ENCODE results near the gene ATL1. TPM values are rescaled to one million over a fixed set of nuclear protein-coding genes. Genes with fewer than 3 reads are reported as not detected.

The ATL1 gene
- total RNA-seq, 2 donors from 2014 or later, result 0.88 to 1.7 TPM

DNA sequence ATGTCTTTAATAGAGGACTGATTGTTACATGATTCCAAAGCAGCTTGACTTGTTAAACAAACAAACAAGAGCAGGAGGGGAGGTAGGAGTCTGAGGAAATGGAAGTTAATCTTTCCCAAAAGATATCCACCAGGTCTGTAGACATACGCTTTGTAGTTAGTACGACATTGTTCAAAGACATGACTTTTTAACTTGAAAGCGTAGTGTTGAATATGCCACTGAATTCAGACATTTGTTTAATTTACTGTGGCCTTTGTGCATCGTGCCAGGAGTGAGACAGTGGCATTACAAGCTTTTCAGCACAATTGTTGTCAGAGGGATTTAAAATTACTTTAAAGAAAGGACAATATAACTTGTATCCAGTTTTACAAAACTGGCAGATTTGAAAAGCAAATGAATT, 55.1 kb downstream of the ATL1 start:
- Mint-ChIP-seq H3K27me3 (ENCODE audit: insufficient read depth) (no peaks in the 10 kb centered on the region), H3K36me3 (ENCODE audit: low read depth) (no peaks in the 10 kb centered on the region), H3K27ac (no peak overlapping the region), H3K9me3 (no peaks in the 10 kb centered on the region), H3K4me3 (no peak overlapping the region), H3K4me1 (no peaks in the 10 kb centered on the region)
- Histone ChIP-seq H3K4me3 (ENCODE audit: low read length) (no peak overlapping the region), H3K9ac (ENCODE audit: extremely low read depth, low read length, poor library complexity, severe bottlenecking) (no peak overlapping the region), H3K27ac (ENCODE audit: low read depth, low read length) (no peak overlapping the region), H3K9me3 (ENCODE audit: control insufficient read depth, low read length) (no peaks in the 10 kb centered on the region), H3K4me1 (ENCODE audit: control insufficient read depth, insufficient read depth, low read length) (no peaks in the 10 kb centered on the region), H3K27me3 (ENCODE audit: control insufficient read depth, insufficient read depth, low read length, poor library complexity, severe bottlenecking) (no peaks in the 10 kb centered on the region), H3K36me3 (ENCODE audit: control insufficient read depth, insufficient read depth, low read length) (no peaks in the 10 kb centered on the region)
- TF ChIP-seq, protein P1, sequence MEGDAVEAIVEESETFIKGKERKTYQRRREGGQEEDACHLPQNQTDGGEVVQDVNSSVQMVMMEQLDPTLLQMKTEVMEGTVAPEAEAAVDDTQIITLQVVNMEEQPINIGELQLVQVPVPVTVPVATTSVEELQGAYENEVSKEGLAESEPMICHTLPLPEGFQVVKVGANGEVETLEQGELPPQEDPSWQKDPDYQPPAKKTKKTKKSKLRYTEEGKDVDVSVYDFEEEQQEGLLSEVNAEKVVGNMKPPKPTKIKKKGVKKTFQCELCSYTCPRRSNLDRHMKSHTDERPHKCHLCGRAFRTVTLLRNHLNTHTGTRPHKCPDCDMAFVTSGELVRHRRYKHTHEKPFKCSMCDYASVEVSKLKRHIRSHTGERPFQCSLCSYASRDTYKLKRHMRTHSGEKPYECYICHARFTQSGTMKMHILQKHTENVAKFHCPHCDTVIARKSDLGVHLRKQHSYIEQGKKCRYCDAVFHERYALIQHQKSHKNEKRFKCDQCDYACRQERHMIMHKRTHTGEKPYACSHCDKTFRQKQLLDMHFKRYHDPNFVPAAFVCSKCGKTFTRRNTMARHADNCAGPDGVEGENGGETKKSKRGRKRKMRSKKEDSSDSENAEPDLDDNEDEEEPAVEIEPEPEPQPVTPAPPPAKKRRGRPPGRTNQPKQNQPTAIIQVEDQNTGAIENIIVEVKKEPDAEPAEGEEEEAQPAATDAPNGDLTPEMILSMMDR (conservative IDR thresholded peaks at IDR 0.05), result no peak
- 62 to 67% methylated on average over 3 to 4 of the region's 4 CpGs for WGBS, 2 experiments (ENCODE audit: insufficient coverage in 1 of 2, insufficient read length in 1 of 2)
- DNase-seq, result no peak

DNA sequence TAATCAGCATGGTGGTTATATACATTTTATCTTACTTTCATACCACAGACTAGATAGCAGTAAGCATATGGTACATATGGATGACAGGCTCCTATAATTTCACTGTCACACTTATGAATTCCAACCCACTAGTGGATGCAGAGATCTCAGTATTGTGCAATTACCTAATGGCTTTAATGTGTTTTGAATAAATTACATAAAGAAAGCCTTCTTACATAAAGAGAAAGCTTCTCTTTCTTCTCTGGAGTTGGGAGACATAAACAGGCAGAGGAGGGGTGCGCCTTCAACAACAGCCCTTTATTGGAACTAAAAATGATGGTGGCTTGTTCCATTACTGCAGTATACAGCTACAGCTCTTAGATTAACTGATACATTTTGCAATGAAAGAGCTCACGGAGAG, 55.6 kb downstream of the ATL1 start:
- no peak overlapping the region for H3K9ac ChIP-seq (ENCODE audit: extremely low read depth, low read length, poor library complexity, severe bottlenecking)
- H3K36me3 Mint-ChIP-seq (ENCODE audit: low read depth), result no peaks in the 10 kb centered on the region
- no peaks in the 10 kb centered on the region for H3K9me3 Mint-ChIP-seq
- no peak overlapping the region for H3K27ac ChIP-seq (ENCODE audit: low read depth, low read length)
- DNase-seq, result no peak
- no peak overlapping the region for H3K4me3 ChIP-seq (ENCODE audit: low read length)
- no peaks in the 10 kb centered on the region for H3K27me3 ChIP-seq (ENCODE audit: control insufficient read depth, insufficient read depth, low read length, poor library complexity, severe bottlenecking)
- TF ChIP-seq, protein P1 (conservative IDR thresholded peaks at IDR 0.05), result no peak
- H3K36me3 ChIP-seq (ENCODE audit: control insufficient read depth, insufficient read depth, low read length), result no peaks in the 10 kb centered on the region
- no peaks in the 10 kb centered on the region for H3K4me1 ChIP-seq (ENCODE audit: control insufficient read depth, insufficient read depth, low read length)
- H3K27me3 Mint-ChIP-seq (ENCODE audit: insufficient read depth), result no peaks in the 10 kb centered on the region
- no peak overlapping the region for H3K4me3 Mint-ChIP-seq
- no peaks in the 10 kb centered on the region for H3K4me1 Mint-ChIP-seq
- H3K9me3 ChIP-seq (ENCODE audit: control insufficient read depth, low read length), result no peaks in the 10 kb centered on the region
- 86% methylated on average over 2 of the region's 2 CpGs; no CpG with 5 or more reads in 1 of the 2 experiments for WGBS, 2 experiments (ENCODE audit: insufficient coverage in 1 of 2, insufficient read length in 1 of 2)
- H3K27ac Mint-ChIP-seq, result no peak overlapping the region

DNA sequence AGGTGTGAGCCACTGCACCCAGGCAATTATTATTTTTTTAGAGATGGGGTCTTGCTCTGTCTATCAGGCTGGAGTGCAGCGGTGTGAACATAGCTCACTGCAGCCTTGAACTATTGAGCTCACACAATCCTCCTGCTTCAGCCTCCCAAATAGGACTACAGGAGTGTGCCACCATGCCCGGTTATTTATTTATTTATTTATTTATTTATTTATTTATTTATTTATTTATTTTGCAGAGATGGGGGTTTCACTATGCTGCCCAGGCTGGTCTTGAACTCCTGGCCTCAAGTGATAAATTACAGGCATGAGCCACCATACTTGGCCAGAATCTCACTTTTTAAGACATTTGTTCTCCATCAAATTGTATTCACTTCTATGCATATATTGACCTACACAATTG, 56.3 kb downstream of the ATL1 start:
- Mint-ChIP-seq H3K4me1 (no peaks in the 10 kb centered on the region), H3K4me3 (no peak overlapping the region), H3K27me3 (ENCODE audit: insufficient read depth) (no peaks in the 10 kb centered on the region), H3K36me3 (ENCODE audit: low read depth) (no peaks in the 10 kb centered on the region), H3K27ac (no peak overlapping the region), H3K9me3 (no peaks in the 10 kb centered on the region)
- H3K27me3 ChIP-seq (ENCODE audit: control insufficient read depth, insufficient read depth, low read length, poor library complexity, severe bottlenecking), result no peaks in the 10 kb centered on the region
- no peak overlapping the region for H3K27ac ChIP-seq (ENCODE audit: low read depth, low read length)
- H3K36me3 ChIP-seq (ENCODE audit: control insufficient read depth, insufficient read depth, low read length), result no peaks in the 10 kb centered on the region
- H3K9ac ChIP-seq (ENCODE audit: extremely low read depth, low read length, poor library complexity, severe bottlenecking), result no peak overlapping the region
- WGBS, 2 experiments (ENCODE audit: insufficient coverage in 1 of 2, insufficient read length in 1 of 2), result 100% methylated on average over 1 of the region's 2 CpGs; no CpG with 5 or more reads in 1 of the 2 experiments
- no peaks in the 10 kb centered on the region for H3K4me1 ChIP-seq (ENCODE audit: control insufficient read depth, insufficient read depth, low read length)
- no peak for DNase-seq
- no peak overlapping the region for H3K4me3 ChIP-seq (ENCODE audit: low read length)
- TF ChIP-seq, protein P1 (conservative IDR thresholded peaks at IDR 0.05), result no peak
- no peaks in the 10 kb centered on the region for H3K9me3 ChIP-seq (ENCODE audit: control insufficient read depth, low read length)
